C4-2B (cell line): ENCODE data around the gene DSCAM.

Experiments used
- CTCF ChIP-seq: fragments of 450-650 bp; conservative IDR thresholded peaks from 2 replicates; pipeline ENCODE4 v1.5.1; 2017; ENCODE audit warnings: mild to moderate bottlenecking
- ZFX ChIP-seq: fragments of 450-650 bp; IDR thresholded peaks from 2 replicates; pipeline ENCODE4 v1.6.1; 2017

- TF ChIP-seq CTCF (no peak; the same call in 1 of the 2 replicates), ZFX (no peak)
Observed at GRCh38 chr21:40054403-40054802, 792.6 kb downstream of the DSCAM start.
